ENCODE measurements around the gene DAZ3.
"Not testable (repeated sequence)": the region's sequence is repeated elsewhere in the genome, so short reads cannot be mapped to it uniquely, and the experiment has no call there.

Gene DAZ3

GRCh38 chrY:24813293-24813692 lies at the start of gene DAZ3:
Gene DAZ3, minus strand, starts transcription at chrY:24813393. Its CDS starts 208 bp downstream, at chrY:24813185.
- not testable (repeated sequence) for DNase-seq

GRCh38 chrY:24833619-24834018 lies 20.4 kb upstream of the DAZ3 start, which contains the start of gene DAZ4:
Gene DAZ4, plus strand, starts transcription at chrY:24833919. Its CDS starts 208 bp downstream, at chrY:24834127.
- not testable (repeated sequence) for DNase-seq

- DNase-seq = not testable (repeated sequence)
Observed at GRCh38 chrY:24825069-24825468, 11.9 kb upstream of the DAZ3 start.

- DNase-seq = not testable (repeated sequence)
Observed at GRCh38 chrY:24824184-24824879, 11.1 kb upstream of the DAZ3 start.

GRCh38 chrY:24821836-24822235 lies 8.6 kb upstream of the DAZ3 start:
- DNase-seq = not testable (repeated sequence)
